Measurements from ENCODE around the gene TRAF2.

Gene TRAF2

DNA sequence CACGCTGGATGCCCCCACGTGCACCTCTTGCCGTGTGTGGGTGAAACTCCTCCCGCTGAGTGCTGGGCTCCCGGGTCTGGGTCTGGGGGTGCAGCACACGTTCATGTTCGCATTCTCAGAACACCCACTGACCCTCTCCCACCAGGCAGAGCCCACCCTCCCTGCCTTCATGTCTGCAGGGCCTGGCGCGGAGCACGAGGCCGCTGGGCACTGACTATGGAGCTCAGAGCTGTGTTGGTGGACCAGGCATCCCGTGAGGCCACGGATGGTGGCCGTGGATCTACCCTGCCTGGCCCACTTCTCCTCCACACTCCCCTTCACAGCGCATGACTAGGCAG lies 74.6 kb downstream of the TRAF2 start:
- H3K4ac ChIP-seq (ENCODE audit: low read depth, low read length), result no peak overlapping the region
- H3K23ac ChIP-seq (ENCODE audit: low read length), result no peak overlapping the region
- H3K79me1 ChIP-seq (ENCODE audit: low read length), result no peaks in the 10 kb centered on the region
- no peak overlapping the region for H3K4me2 ChIP-seq (ENCODE audit: low read length)
- H3K18ac ChIP-seq (ENCODE audit: low read length), result no peak overlapping the region
- no peak overlapping the region for H2BK5ac ChIP-seq (ENCODE audit: low read length)
- H3K36me3 ChIP-seq (ENCODE audit: control insufficient read depth, insufficient read depth, low read length), result no peaks in the 10 kb centered on the region
- no peak for DNase-seq
- no peak overlapping the region for H3K9ac ChIP-seq (ENCODE audit: low read length)
- H4K8ac ChIP-seq (ENCODE audit: low read depth, low read length), result no peak overlapping the region
- no peaks in the 10 kb centered on the region for H3K79me2 ChIP-seq (ENCODE audit: control insufficient read depth, insufficient read depth, low read length)
- H3K4me1 ChIP-seq (ENCODE audit: control insufficient read depth, low read depth, low read length), result peaks cover 2% of the 10 kb centered on the region
- no peak overlapping the region for H2AK5ac ChIP-seq (ENCODE audit: low read length)
- H3K56ac ChIP-seq (ENCODE audit: low read length), result no peak overlapping the region
- H2BK120ac ChIP-seq (ENCODE audit: low read depth, low read length), result no peak overlapping the region
- WGBS (ENCODE audit: extremely low coverage, insufficient coverage, low lambda C conversion rate), result no CpG with 5 or more reads among the region's 15 CpGs
- no peak overlapping the region for H4K5ac ChIP-seq (ENCODE audit: low read length)
- no peaks in the 10 kb centered on the region for H3K27me3 ChIP-seq (ENCODE audit: insufficient read depth, low read length, poor library complexity)
- no peak overlapping the region for H3K27ac ChIP-seq (ENCODE audit: low read depth, low read length)
- H2BK15ac ChIP-seq (replicated peaks; ENCODE audit: low read depth), result no peak overlapping the region
- H3K4me3 ChIP-seq (ENCODE audit: low read length), result no peak overlapping the region

DNA sequence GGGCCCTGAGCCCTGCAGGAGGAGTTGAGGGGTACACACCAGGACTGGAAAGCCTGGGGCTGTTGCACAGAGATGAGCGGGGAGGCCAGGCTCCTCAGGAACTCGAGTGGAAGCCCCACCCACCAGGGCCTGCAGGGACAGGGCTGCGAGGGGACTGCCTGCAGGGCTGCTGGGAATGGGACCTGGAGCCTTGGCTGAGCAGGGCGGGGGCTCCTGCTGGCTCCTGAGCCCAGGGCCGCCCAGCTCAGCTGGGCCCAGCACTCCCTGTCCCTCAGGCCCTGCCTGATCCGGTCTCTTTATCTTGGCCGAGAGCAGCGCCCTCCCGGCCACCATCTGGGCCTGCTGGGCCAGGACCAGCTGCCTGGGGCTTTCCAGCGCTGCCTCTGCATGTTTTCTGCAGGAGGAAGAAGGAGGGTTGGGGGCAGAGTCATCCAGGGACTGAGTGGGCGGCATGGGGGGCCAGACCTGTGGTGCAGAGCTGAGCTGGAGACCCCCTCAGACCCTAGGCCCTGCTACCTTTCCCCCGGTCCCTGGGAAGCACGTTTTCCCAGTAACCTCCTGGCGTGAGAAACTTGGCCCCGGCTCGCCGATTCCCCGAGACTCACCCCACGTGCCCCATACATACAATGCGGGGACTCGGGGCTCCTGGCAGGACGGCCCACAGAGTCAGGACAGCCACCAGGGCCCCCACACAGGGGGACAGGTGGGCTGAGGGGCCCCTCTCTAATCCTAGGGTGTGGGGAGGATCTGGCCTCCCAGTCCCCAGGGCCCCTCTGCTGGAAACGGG lies 75.2 kb downstream of the TRAF2 start:
- H3K4ac ChIP-seq (ENCODE audit: low read depth, low read length), result no peak overlapping the region
- H3K9ac ChIP-seq (ENCODE audit: low read length), result no peak overlapping the region
- no peaks in the 10 kb centered on the region for H3K79me1 ChIP-seq (ENCODE audit: low read length)
- H3K27ac ChIP-seq (ENCODE audit: low read depth, low read length), result no peak overlapping the region
- H4K8ac ChIP-seq (ENCODE audit: low read depth, low read length), result no peak overlapping the region
- H3K4me3 ChIP-seq (ENCODE audit: low read length), result no peak overlapping the region
- WGBS (ENCODE audit: extremely low coverage, insufficient coverage, low lambda C conversion rate), result no CpG with 5 or more reads among the region's 23 CpGs
- no peaks in the 10 kb centered on the region for H3K36me3 ChIP-seq (ENCODE audit: control insufficient read depth, insufficient read depth, low read length)
- H2BK5ac ChIP-seq (ENCODE audit: low read length), result no peak overlapping the region
- H3K4me1 ChIP-seq (ENCODE audit: control insufficient read depth, low read depth, low read length), result peaks cover 2% of the 10 kb centered on the region
- H3K18ac ChIP-seq (ENCODE audit: low read length), result no peak overlapping the region
- H3K4me2 ChIP-seq (ENCODE audit: low read length), result no peak overlapping the region
- H4K5ac ChIP-seq (ENCODE audit: low read length), result no peak overlapping the region
- H2BK15ac ChIP-seq (replicated peaks; ENCODE audit: low read depth), result no peak overlapping the region
- H3K56ac ChIP-seq (ENCODE audit: low read length), result no peak overlapping the region
- no peaks in the 10 kb centered on the region for H3K27me3 ChIP-seq (ENCODE audit: insufficient read depth, low read length, poor library complexity)
- no peaks in the 10 kb centered on the region for H3K79me2 ChIP-seq (ENCODE audit: control insufficient read depth, insufficient read depth, low read length)
- H3K23ac ChIP-seq (ENCODE audit: low read length), result no peak overlapping the region
- no peak overlapping the region for H2AK5ac ChIP-seq (ENCODE audit: low read length)
- DNase-seq, result no peak
- no peak overlapping the region for H2BK120ac ChIP-seq (ENCODE audit: low read depth, low read length)

DNA sequence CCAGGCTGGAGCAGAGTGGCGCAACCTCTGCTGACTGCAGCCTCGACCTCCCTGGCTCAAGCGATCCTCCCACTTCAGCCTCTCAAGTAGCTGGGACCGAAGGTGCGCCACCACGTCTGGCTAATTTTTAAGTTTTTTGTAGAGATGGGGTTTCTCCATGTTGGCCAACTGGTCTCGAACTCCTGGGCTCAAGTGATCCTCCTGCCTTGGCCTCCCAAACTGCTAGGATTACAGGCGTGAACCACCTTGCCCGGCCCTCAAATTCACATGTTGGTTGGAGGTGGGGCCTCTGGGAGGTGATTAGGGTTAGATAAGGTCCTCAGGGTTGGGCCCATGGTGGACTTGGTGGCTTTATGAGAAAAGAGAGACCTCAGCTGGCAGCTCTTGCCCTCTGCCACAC lies 75.8 kb downstream of the TRAF2 start:
- WGBS (ENCODE audit: extremely low coverage, insufficient coverage, low lambda C conversion rate), result no CpG with 5 or more reads among the region's 9 CpGs
- Histone ChIP-seq H4K5ac (ENCODE audit: low read length) (no peak overlapping the region), H3K27ac (ENCODE audit: low read depth, low read length) (no peak overlapping the region), H3K4me2 (ENCODE audit: low read length) (no peak overlapping the region), H3K79me1 (ENCODE audit: low read length) (no peaks in the 10 kb centered on the region), H3K56ac (ENCODE audit: low read length) (no peak overlapping the region), H2BK15ac (replicated peaks; ENCODE audit: low read depth) (no peak overlapping the region), H2BK120ac (ENCODE audit: low read depth, low read length) (no peak overlapping the region), H3K36me3 (ENCODE audit: control insufficient read depth, insufficient read depth, low read length) (no peaks in the 10 kb centered on the region), H2AK5ac (ENCODE audit: low read length) (no peak overlapping the region), H3K79me2 (ENCODE audit: control insufficient read depth, insufficient read depth, low read length) (no peaks in the 10 kb centered on the region), H3K4me1 (ENCODE audit: control insufficient read depth, low read depth, low read length) (peaks cover 2% of the 10 kb centered on the region), H3K4ac (ENCODE audit: low read depth, low read length) (no peak overlapping the region), H4K8ac (ENCODE audit: low read depth, low read length) (no peak overlapping the region), H3K4me3 (ENCODE audit: low read length) (no peak overlapping the region), H3K18ac (ENCODE audit: low read length) (no peak overlapping the region), H3K23ac (ENCODE audit: low read length) (no peak overlapping the region), H3K9ac (ENCODE audit: low read length) (no peak overlapping the region), H3K27me3 (ENCODE audit: insufficient read depth, low read length, poor library complexity) (no peaks in the 10 kb centered on the region), H2BK5ac (ENCODE audit: low read length) (no peak overlapping the region)
- no peak for DNase-seq

DNA sequence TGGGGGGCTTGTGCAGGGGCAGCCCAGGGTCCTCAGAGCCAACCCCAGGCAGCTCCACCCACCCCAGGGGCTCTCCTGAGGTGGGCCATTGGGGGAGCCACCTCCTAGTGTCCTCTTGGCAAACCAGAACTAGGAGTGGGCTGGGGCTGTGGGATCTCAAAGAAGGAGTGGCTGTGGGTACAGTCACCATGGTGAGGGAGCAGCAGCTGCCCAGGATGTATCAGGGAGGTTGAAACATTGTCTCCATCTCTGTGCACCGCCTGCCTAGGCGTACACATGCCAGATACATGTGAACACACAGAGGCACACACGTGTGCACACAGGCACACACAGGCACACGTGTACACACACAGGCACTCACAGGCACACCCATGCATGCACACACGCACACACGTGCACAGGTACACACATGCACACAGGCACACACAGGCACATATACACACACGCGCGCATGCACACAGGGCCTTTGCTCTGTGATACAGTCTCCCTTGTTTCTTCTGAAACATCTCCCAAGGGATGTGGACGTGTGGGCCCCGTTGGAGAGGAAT lies 76.5 kb downstream of the TRAF2 start:
- no peak overlapping the region for H3K4ac ChIP-seq (ENCODE audit: low read depth, low read length)
- no peaks in the 10 kb centered on the region for H3K79me1 ChIP-seq (ENCODE audit: low read length)
- no peak overlapping the region for H3K4me2 ChIP-seq (ENCODE audit: low read length)
- no peak overlapping the region for H2BK5ac ChIP-seq (ENCODE audit: low read length)
- H3K56ac ChIP-seq (ENCODE audit: low read length), result peak overlapping the region; percentile 25
- WGBS (ENCODE audit: extremely low coverage, insufficient coverage, low lambda C conversion rate), result no CpG with 5 or more reads among the region's 11 CpGs
- H3K79me2 ChIP-seq (ENCODE audit: control insufficient read depth, insufficient read depth, low read length), result no peaks in the 10 kb centered on the region
- H3K27me3 ChIP-seq (ENCODE audit: insufficient read depth, low read length, poor library complexity), result no peaks in the 10 kb centered on the region
- H3K27ac ChIP-seq (ENCODE audit: low read depth, low read length), result no peak overlapping the region
- H3K18ac ChIP-seq (ENCODE audit: low read length), result no peak overlapping the region
- H2BK120ac ChIP-seq (ENCODE audit: low read depth, low read length), result no peak overlapping the region
- H3K4me1 ChIP-seq (ENCODE audit: control insufficient read depth, low read depth, low read length), result peaks cover 2% of the 10 kb centered on the region
- no peak overlapping the region for H2AK5ac ChIP-seq (ENCODE audit: low read length)
- H3K9ac ChIP-seq (ENCODE audit: low read length), result no peak overlapping the region
- H3K4me3 ChIP-seq (ENCODE audit: low read length), result no peak overlapping the region
- no peak for DNase-seq
- no peaks in the 10 kb centered on the region for H3K36me3 ChIP-seq (ENCODE audit: control insufficient read depth, insufficient read depth, low read length)
- no peak overlapping the region for H4K5ac ChIP-seq (ENCODE audit: low read length)
- H4K8ac ChIP-seq (ENCODE audit: low read depth, low read length), result no peak overlapping the region
- no peak overlapping the region for H3K23ac ChIP-seq (ENCODE audit: low read length)
- no peak overlapping the region for H2BK15ac ChIP-seq (replicated peaks; ENCODE audit: low read depth)

DNA sequence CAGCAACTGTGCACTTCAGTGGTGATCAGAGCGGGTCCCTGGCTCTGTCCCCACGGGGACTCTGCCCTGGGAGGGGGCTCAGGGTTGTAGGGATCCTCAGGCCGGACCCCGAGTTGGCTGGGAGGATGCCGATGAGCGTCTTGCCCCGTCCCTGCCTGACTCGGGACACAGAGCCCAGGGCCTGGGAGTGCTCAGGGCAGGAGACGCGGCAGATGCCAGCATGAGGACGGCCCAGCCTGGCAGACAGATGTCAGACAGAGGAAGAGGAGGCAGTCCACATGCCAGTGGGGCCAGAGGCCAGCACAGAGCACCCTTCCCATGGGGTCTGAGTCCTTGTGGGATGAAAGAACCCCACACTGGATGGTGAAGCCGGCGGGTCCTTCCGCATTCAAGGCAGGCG lies 77.0 kb downstream of the TRAF2 start:
- no CpG with 5 or more reads among the region's 15 CpGs for WGBS (ENCODE audit: extremely low coverage, insufficient coverage, low lambda C conversion rate)
- no peak overlapping the region for H3K23ac ChIP-seq (ENCODE audit: low read length)

DNA sequence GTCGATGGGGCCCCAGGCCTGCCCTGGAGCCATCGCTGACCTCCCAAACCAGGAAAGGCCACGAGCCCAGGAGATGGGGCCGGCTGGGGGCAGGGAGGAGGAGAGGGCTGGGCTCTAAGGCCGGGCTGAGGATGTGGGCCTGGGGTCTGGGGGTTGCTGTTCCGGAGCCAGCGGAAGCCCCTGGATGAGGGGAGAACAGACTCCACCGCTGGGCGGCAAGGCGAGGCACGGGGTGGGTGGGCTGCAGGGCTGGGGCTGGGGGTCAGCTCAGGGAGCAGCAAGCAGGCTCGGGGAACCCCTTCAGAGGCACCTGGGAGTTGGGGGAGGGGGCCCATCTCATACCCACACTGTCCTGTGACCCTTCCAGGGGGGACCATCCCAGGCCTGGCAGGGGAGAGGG lies 77.4 kb downstream of the TRAF2 start:
- H3K27ac ChIP-seq (ENCODE audit: low read depth, low read length), result no peak overlapping the region
- H3K36me3 ChIP-seq (ENCODE audit: control insufficient read depth, insufficient read depth, low read length), result no peaks in the 10 kb centered on the region
- no peaks in the 10 kb centered on the region for H3K79me1 ChIP-seq (ENCODE audit: low read length)
- no peak overlapping the region for H2BK15ac ChIP-seq (replicated peaks; ENCODE audit: low read depth)
- H2BK120ac ChIP-seq (ENCODE audit: low read depth, low read length), result no peak overlapping the region
- no peak overlapping the region for H4K8ac ChIP-seq (ENCODE audit: low read depth, low read length)
- no peak overlapping the region for H3K4me2 ChIP-seq (ENCODE audit: low read length)
- H2BK5ac ChIP-seq (ENCODE audit: low read length), result no peak overlapping the region
- peaks cover 2% of the 10 kb centered on the region for H3K4me1 ChIP-seq (ENCODE audit: control insufficient read depth, low read depth, low read length)
- no CpG with 5 or more reads among the region's 12 CpGs for WGBS (ENCODE audit: extremely low coverage, insufficient coverage, low lambda C conversion rate)
- no peaks in the 10 kb centered on the region for H3K79me2 ChIP-seq (ENCODE audit: control insufficient read depth, insufficient read depth, low read length)
- no peak overlapping the region for H2AK5ac ChIP-seq (ENCODE audit: low read length)
- H3K23ac ChIP-seq (ENCODE audit: low read length), result no peak overlapping the region
- no peak overlapping the region for H3K56ac ChIP-seq (ENCODE audit: low read length)
- H3K18ac ChIP-seq (ENCODE audit: low read length), result no peak overlapping the region
- no peak overlapping the region for H4K5ac ChIP-seq (ENCODE audit: low read length)
- no peak for DNase-seq
- no peak overlapping the region for H3K9ac ChIP-seq (ENCODE audit: low read length)
- H3K4ac ChIP-seq (ENCODE audit: low read depth, low read length), result no peak overlapping the region
- H3K27me3 ChIP-seq (ENCODE audit: insufficient read depth, low read length, poor library complexity), result no peaks in the 10 kb centered on the region
- no peak overlapping the region for H3K4me3 ChIP-seq (ENCODE audit: low read length)

More for the DNA sequence above, 77.0 kb downstream of the TRAF2 start:
- Histone ChIP-seq H4K8ac (ENCODE audit: low read depth, low read length) (no peak overlapping the region), H3K4ac (ENCODE audit: low read depth, low read length) (no peak overlapping the region), H3K4me2 (ENCODE audit: low read length) (no peak overlapping the region), H3K4me1 (ENCODE audit: control insufficient read depth, low read depth, low read length) (peaks cover 2% of the 10 kb centered on the region), H3K9ac (ENCODE audit: low read length) (no peak overlapping the region), H3K79me2 (ENCODE audit: control insufficient read depth, insufficient read depth, low read length) (no peaks in the 10 kb centered on the region), H3K79me1 (ENCODE audit: low read length) (no peaks in the 10 kb centered on the region), H2BK120ac (ENCODE audit: low read depth, low read length) (no peak overlapping the region), H3K36me3 (ENCODE audit: control insufficient read depth, insufficient read depth, low read length) (no peaks in the 10 kb centered on the region), H3K27ac (ENCODE audit: low read depth, low read length) (no peak overlapping the region), H2BK15ac (replicated peaks; ENCODE audit: low read depth) (no peak overlapping the region), H4K5ac (ENCODE audit: low read length) (no peak overlapping the region), H3K18ac (ENCODE audit: low read length) (no peak overlapping the region), H3K4me3 (ENCODE audit: low read length) (no peak overlapping the region), H3K56ac (ENCODE audit: low read length) (no peak overlapping the region), H2AK5ac (ENCODE audit: low read length) (no peak overlapping the region), H2BK5ac (ENCODE audit: low read length) (no peak overlapping the region), H3K27me3 (ENCODE audit: insufficient read depth, low read length, poor library complexity) (no peaks in the 10 kb centered on the region)
- DNase-seq, result no peak

Measured in mesendoderm (in vitro differentiated cells).